ENCODE measurements around the gene HOMEZ.
A peak's percentile ranks its signal among the peaks of the same experiment; 100 is the strongest.

Gene HOMEZ

GRCh38 chr14:23307687-23308644, 22.0 kb upstream of the HOMEZ start:
- no peak for DNase-seq (ENCODE audit: low spot score)

DNA sequence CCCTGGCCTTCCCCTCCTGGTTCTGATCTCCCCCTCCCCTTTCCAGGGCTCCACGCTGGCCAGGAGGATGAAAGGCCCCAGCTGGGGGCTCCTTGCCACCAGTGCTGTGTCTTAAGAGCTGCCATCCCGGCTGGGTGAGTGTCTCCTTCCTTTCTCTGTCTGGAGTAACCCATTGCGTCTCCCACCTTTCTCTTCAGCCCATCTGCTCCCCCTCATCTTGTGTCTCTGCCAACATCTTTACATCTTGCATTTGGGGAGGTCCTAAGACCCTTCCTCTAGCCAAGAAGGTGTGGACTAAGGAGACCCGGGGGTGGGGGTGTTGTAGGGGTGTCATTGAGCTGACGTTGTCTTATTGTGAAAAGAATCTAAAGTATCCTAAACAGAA, 21.2 kb upstream of the HOMEZ start:
- DNase-seq (ENCODE audit: low spot score), result no peak

DNA sequence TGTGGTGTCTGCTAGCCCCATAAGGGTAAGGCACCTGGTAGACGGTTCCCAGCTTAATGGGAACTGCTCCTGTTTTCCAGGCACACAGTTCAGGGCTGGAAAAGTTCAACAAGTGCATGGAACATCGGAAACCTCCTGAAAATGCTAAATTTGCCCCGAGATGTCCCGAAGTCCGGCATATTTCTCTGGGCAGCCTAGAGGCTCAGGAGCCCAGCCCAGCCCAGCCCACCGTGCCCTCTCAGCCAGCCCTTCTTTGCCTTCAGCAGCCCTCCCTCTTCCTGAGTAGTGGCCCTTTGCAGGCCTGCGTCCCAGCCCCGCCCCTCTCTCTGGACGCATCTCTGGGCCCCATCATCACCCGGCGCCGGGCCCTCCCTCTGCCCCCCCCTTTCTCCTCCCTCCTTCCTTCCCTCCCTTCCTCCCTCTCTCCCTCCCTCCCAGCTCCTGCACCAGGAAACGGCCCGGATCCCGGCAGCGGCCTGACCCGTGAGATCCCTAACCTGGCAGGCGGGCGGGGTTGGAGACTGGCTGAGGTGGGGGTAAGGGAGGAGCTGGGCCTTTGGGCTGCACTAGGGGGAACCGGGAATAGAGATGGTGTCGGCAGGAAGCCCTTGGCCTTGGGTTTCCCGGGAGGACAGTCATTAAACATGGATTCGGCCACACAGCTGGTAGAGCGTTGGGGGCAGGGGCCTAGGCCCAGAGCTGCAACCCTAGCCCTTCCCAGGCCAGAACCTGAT, 20.6 kb upstream of the HOMEZ start, which contains the start of gene BCL2L2:
Gene BCL2L2 (plus strand): TSS at position 422 of the 734 bp plus-strand sequence. CDS start 935 bp downstream, outside the sequence.
- no peak for DNase-seq (ENCODE audit: low spot score)

- peak; percentile 90 for DNase-seq (ENCODE audit: low spot score)
Measured at GRCh38 chr14:23302290-23303225, 16.6 kb upstream of the HOMEZ start, which contains the start of gene PPP1R3E. Gene PPP1R3E, minus strand, starts transcription at chr14:23302859. Its CDS starts 283 bp downstream, at chr14:23302576.

GRCh38 chr14:23301969-23302289, 16.0 kb upstream of the HOMEZ start:
- DNase-seq (ENCODE audit: low spot score), result no peak

DNA sequence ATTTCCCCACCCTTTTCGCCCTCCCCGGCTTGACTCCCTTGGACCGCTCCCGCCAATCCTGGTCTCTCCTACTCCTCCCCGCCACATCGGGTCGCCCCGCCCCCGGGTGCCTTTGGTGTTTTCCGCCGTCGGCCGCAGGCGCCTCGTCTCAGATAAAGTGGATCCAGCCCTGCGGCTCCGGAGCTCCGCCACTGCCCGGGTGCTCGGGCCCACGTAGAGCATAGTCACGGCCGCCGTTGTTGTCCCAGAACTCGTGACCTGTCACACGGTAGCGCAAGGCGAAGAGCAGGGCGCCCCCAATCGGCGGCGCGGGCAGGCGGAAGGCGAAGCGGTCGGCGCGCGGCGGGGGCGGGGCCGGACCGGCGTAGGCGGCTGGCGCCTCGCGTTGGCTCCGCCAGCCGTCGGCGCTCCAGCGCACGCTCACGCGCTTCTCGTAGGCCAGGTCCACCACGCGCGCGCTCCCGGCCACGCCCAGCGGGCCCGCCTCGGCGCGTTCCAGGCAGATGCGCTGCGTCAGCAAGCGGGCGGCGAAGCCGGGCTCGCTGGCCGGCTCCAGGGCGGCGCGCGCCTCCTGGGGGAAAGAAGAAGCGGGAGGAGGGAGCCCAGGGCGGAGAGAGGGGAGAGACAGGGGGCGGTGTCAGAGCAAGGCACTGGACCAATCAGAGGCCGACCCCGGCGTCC, 15.5 kb upstream of the HOMEZ start:
- peak; percentile 97 for DNase-seq (ENCODE audit: low spot score)

DNA sequence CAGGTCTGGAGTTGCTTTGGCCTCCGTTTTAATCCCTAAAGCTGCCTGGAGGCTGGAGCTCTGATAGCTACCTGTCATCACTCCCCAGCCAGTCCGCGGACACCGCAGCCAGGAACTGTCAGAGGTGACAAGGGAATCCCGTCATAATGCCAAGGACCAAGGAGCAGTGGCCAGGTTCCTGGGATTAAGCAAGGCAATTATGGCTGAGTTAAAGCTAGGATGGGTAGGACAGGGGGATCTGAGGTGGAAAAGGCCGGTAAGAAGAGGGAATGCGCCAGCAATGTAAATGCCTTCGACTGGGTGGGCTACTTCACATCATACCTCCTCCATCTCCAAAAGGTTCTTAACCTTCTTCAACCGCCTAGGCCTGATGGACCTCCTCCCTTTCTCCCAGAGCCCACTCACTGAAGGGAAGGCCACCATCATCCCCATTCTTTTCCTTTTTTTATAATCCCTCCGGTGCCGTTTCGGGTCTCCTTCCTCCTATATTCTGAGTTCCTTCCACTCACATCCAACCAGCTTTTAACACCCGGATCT, 14.8 kb upstream of the HOMEZ start:
- no peak for DNase-seq (ENCODE audit: low spot score)

- DNase-seq (ENCODE audit: low spot score), result no peak
Measured at GRCh38 chr14:23299986-23300686, 14.2 kb upstream of the HOMEZ start.

GRCh38 chr14:23299211-23299957, 13.5 kb upstream of the HOMEZ start:
- DNase-seq (ENCODE audit: low spot score), result peak; percentile 29

GRCh38 chr14:23297611-23298277, 11.8 kb upstream of the HOMEZ start:
- DNase-seq (ENCODE audit: low spot score), result no peak

GRCh38 chr14:23297096-23297495, 11.2 kb upstream of the HOMEZ start:
- DNase-seq (ENCODE audit: low spot score), result no peak

GRCh38 chr14:23296012-23296777, 10.3 kb upstream of the HOMEZ start:
- DNase-seq (ENCODE audit: low spot score), result no peak

DNA sequence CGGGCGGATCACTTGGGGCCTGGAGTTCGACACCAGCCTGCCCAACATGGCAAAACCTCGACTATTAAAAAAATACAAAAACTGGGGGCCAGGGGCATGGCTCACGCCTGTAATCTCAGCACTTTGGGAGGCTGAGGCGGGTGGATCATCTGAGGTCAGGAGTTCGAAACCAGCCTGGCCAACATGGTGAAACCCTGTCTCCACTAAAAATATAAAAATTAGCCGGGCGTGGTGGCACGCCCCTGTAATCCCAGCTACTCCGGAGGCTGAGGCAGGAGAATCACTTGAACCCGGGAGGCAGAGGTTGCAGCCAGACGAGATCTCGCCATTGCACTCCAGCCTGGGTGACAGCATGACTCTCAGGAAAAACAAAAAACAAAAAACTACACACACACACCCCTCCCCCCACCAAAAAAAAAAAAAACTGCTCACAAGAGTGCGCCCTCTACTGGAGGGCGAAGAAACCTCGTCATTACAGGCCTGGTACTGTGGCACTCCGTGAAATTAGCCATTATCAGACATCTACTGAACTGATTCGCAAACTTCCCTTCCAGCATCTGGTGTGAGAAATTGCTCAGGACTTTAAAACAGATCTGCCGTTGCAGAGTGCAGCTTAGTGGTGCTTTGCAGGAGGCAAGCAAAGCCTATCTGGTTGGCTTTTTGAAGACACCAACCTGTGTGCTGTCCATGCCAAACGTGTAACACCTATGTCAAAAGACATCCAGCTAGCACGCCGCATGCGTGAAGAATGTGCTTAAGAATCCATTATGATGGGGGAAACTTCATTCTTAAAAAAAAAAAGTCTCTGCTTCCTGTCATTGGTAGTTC, 9.0 kb upstream of the HOMEZ start:
- peak; percentile 62 for DNase-seq (ENCODE audit: low spot score)

GRCh38 chr14:23286902-23287479, 1.1 kb upstream of the HOMEZ start:
- no peak for DNase-seq (ENCODE audit: low spot score)

GRCh38 chr14:23285530-23286019, 357 bp downstream of the HOMEZ start:
- no peak for DNase-seq (ENCODE audit: low spot score)

GRCh38 chr14:23284654-23285529, 1.0 kb downstream of the HOMEZ start:
- no peak for DNase-seq (ENCODE audit: low spot score)

Data from CD4-positive, alpha-beta T cell treated with Interleukin-6 at 100 ng/mL for 8 hours (primary cell).